WTC11 (cell line): Measurements from ENCODE around the gene SPATA22. TPM values are rescaled to one million over a fixed set of nuclear protein-coding genes. Genes with fewer than 3 reads are reported as not detected.
A peak's percentile ranks its signal among the peaks of the same experiment; 100 is the strongest.

Source experiments
- ATAC-seq: fragments of 200-7000 bp; cut with Tn5 transposase; 2 replicates; pipeline ENCODE4 v1.10.0; 2021; ENCODE audit warnings: mild to moderate bottlenecking, moderate library complexity
- CTCF ChIA-PET: fragments of 300-600 bp; sonication (Branson Sonifier 250); formaldehyde crosslinking; loops from one replicate; lab custom pipeline; 2021; ENCODE audit warnings: antibody characterized with exemption; lab: Charles Lee
- POLR2A ChIA-PET: fragments of 350-600 bp; sonication (Branson Sonifier 250); formaldehyde crosslinking; loops from one replicate; lab custom pipeline; 2021; ENCODE audit warnings: antibody characterized with exemption; lab: Charles Lee
- DNase-seq: peaks from one replicate; pipeline ENCODE4 v3.0.0; 2021; ENCODE audit warnings: low spot score
- H3K27ac Mint-ChIP-seq: 2 replicates; pipeline ENCODE4 v1.8.0; 2021; ENCODE audit warnings: mixed read lengths
- H3K27me3 Mint-ChIP-seq: 2 replicates; pipeline ENCODE4 v1.8.0; 2021; ENCODE audit warnings: low read depth, mild to moderate bottlenecking, moderate library complexity, mixed read lengths
- H3K36me3 Mint-ChIP-seq: 2 replicates; pipeline ENCODE4 v1.8.0; 2021; ENCODE audit warnings: mixed read lengths
- H3K4me1 Mint-ChIP-seq: 2 replicates; pipeline ENCODE4 v1.8.0; 2022; ENCODE audit warnings: mixed read lengths
- H3K4me3 Mint-ChIP-seq: 2 replicates; pipeline ENCODE4 v1.8.0; 2021; ENCODE audit warnings: mild to moderate bottlenecking, moderate library complexity, mixed read lengths
- H3K9me3 Mint-ChIP-seq: 2 replicates; pipeline ENCODE4 v1.8.0; 2021; ENCODE audit warnings: mixed read lengths
- CREB1 ChIP-seq: sonication (generic); formaldehyde crosslinking; IDR thresholded peaks from 2 replicates; pipeline ENCODE4 v1.8.0; 2023; ENCODE audit warnings: mild to moderate bottlenecking, missing genetic modification reagents
- ETV6 ChIP-seq: sonication (generic); formaldehyde crosslinking; IDR thresholded peaks from 2 replicates; pipeline ENCODE4 v1.8.1; 2022; ENCODE audit warnings: mild to moderate bottlenecking, missing genetic modification reagents
- FOXP1 ChIP-seq: sonication (generic); formaldehyde crosslinking; IDR thresholded peaks from 2 replicates; pipeline ENCODE4 v1.8.0; 2022; ENCODE audit warnings: missing genetic modification reagents, mild to moderate bottlenecking, moderate library complexity, borderline replicate concordance
- GTF2I ChIP-seq: fragments of 250-450 bp; sonication (Bioruptor Pico); conservative IDR thresholded peaks from 2 replicates; pipeline ENCODE4 v1.4.0; 2021; ENCODE audit warnings: mild to moderate bottlenecking
- MXD4 ChIP-seq: fragments of 250-450 bp; sonication (Bioruptor Pico); IDR thresholded peaks from 2 replicates; pipeline ENCODE4 v1.8.0; 2021; ENCODE audit warnings: mild to moderate bottlenecking, moderate library complexity, borderline replicate concordance
- MYBL2 ChIP-seq: sonication (generic); formaldehyde crosslinking; IDR thresholded peaks from 2 replicates; pipeline ENCODE4 v1.8.1; 2023; ENCODE audit warnings: mild to moderate bottlenecking, moderate library complexity, missing genetic modification reagents
- NFATC4 ChIP-seq: fragments of 250-450 bp; sonication (Bioruptor Pico); IDR thresholded peaks from 2 replicates; pipeline ENCODE4 v1.9.0; 2021; ENCODE audit warnings: mild to moderate bottlenecking
- NR3C1 ChIP-seq: sonication (generic); formaldehyde crosslinking; conservative IDR thresholded peaks from 2 replicates; pipeline ENCODE4 v1.8.1; 2023; ENCODE audit warnings: low read depth, mild to moderate bottlenecking, missing genetic modification reagents
- RELA ChIP-seq: sonication (generic); formaldehyde crosslinking; IDR thresholded peaks from 2 replicates; pipeline ENCODE4 v1.8.1; 2022; ENCODE audit warnings: missing genetic modification reagents, mild to moderate bottlenecking, borderline replicate concordance
- TCF7 ChIP-seq: sonication (generic); formaldehyde crosslinking; IDR thresholded peaks from 2 replicates; pipeline ENCODE4 v1.8.0; 2022; ENCODE audit warnings: mild to moderate bottlenecking, low read depth, missing genetic modification reagents, moderate library complexity
- ZBTB21 ChIP-seq: sonication (generic); formaldehyde crosslinking; IDR thresholded peaks from 2 replicates; pipeline ENCODE4 v1.8.1; 2023; ENCODE audit warnings: mild to moderate bottlenecking, missing genetic modification reagents, borderline replicate concordance
- ZNF121 ChIP-seq: sonication (generic); formaldehyde crosslinking; IDR thresholded peaks from 2 replicates; pipeline ENCODE4 v1.8.0; 2023; ENCODE audit warnings: missing genetic modification reagents
- ZNF232 ChIP-seq: sonication (generic); formaldehyde crosslinking; IDR thresholded peaks from 2 replicates; pipeline ENCODE4 v1.8.0; 2022; ENCODE audit warnings: mild to moderate bottlenecking, missing genetic modification reagents
- ZNF263 ChIP-seq: sonication (generic); formaldehyde crosslinking; IDR thresholded peaks from 2 replicates; pipeline ENCODE4 v1.8.1; 2022; ENCODE audit warnings: low read depth, mild to moderate bottlenecking, moderate library complexity, missing genetic modification reagents
- ZNF671 ChIP-seq: fragments of 250-450 bp; sonication (Bioruptor Pico); IDR thresholded peaks from 2 replicates; pipeline ENCODE4 v1.8.0; 2021; ENCODE audit warnings: mild to moderate bottlenecking
- total RNA-seq: library from RNA; stranded (reverse); gene quantifications from 3 replicates; pipeline ENCODE4 v1.2.3, GENCODE V29; 2021
- TF ChIP-seq, protein P1 (sequence below): sonication (generic); formaldehyde crosslinking; IDR thresholded peaks from 2 replicates; pipeline ENCODE4 v1.8.0; 2022; ENCODE audit warnings: mild to moderate bottlenecking, missing genetic modification reagents
- TF ChIP-seq, protein P2 (sequence below): sonication (generic); formaldehyde crosslinking; IDR thresholded peaks from 2 replicates; pipeline ENCODE4 v1.8.0; 2023; ENCODE audit warnings: missing genetic modification reagents, mild to moderate bottlenecking, borderline replicate concordance
- TF ChIP-seq, protein P3 (sequence below): sonication (generic); formaldehyde crosslinking; IDR thresholded peaks from 2 replicates; pipeline ENCODE4 v1.8.1; 2022; ENCODE audit warnings: mild to moderate bottlenecking, moderate library complexity, missing genetic modification reagents
- TF ChIP-seq, protein P4 (sequence below): sonication (generic); formaldehyde crosslinking; conservative IDR thresholded peaks from 2 replicates; pipeline ENCODE4 v1.8.1; 2022; ENCODE audit warnings: mild to moderate bottlenecking, missing genetic modification reagents

The SPATA22 gene
- total RNA-seq, 1 experiment from 2014 or later = not detected

DNA sequence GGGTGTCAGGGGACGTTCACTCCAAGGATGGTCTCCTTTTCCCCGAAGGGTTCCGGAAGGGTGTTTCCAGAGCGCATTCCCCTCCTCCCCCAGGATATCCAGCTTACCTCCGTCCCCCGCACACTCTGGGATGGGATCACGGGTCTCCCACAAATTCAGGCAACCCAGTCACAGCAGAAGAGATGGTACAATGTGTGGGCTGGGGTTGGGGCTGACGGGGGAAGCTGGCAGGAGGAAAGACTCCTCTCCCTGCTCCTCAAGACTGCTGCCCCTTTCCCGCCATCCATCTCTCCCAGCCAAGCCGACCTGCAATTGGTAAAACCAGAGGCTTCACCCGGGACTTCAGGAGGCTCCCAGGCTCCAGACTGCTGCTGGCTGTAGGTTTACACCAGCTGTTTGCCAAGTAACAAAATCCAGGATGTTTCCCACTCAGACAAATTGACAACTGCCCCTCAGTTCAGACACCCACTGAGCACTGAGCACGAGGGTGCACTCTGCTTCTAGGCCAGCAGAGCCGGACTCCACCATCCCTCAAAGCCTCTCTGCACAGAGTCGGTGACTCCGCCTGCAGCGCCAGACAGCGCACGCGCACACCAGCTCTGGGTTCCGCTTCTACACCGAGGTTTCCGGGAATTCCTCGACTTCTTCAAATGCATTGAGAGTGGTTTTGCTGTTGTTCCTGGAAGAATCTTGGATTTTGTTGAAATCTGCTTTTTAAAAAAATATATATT is 41.9 kb upstream of the SPATA22 start:
- POLR2A ChIA-PET = no interaction called here
- peak; percentile 27 for ATAC-seq
- H3K4me1 Mint-ChIP-seq = peaks cover 45% of the 10 kb centered on the region
- peak; percentile 54; the same call in 1 of the 2 replicates for TF ChIP-seq ZNF121 (CRISPR knock-in tag)
- TF ChIP-seq MYBL2 (CRISPR knock-in tag) = no peak
- peaks cover 20% of the 10 kb centered on the region for H3K27me3 Mint-ChIP-seq
- H3K36me3 Mint-ChIP-seq = peaks cover 3% of the 10 kb centered on the region; the same call in 1 of the 2 replicates
- H3K27ac Mint-ChIP-seq = no peak overlapping the region
- H3K9me3 Mint-ChIP-seq = peaks cover 9% of the 10 kb centered on the region
- no peak for DNase-seq
- no peak overlapping the region for H3K4me3 Mint-ChIP-seq
- CTCF ChIA-PET = interaction anchor here (0.6 to 1.8 kb wide), 3 partner anchors 23 to 226 kb away, joined by 3 to 5 read pairs (median 5); no protein-coding TSS in a partner anchor

DNA sequence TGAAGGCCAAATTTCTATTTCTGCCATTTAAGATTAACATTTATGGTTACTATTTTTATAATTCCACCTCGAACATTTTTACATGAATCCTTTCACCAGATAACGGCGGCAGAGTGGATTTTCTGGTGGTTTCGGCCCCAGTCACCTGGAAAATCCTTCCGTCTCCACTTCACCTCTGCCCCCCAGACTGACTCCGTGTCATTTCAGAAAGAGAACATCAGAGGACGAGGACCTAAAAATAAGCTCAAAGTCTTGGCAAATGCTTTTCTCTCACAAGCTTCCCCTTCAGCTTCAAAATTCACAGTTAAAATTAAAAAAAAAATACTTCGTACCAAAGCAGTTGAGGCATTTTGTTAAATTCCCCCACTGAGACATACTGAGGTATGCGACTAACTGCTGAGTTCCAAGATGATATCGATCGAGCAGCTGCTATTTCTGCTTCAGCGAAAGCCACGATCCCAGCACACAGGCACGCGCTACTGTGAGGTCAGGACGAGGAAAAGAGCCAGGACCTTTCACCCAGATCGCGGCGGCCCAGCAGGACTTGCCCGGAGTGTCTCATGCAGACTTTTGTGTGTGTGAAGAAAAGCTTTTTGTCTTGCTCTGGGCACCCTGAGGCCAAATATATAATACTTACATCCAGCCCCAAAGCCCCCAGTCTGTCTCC is 41.0 kb upstream of the SPATA22 start:
- Mint-ChIP-seq H3K27ac (no peak overlapping the region), H3K27me3 (peaks cover 20% of the 10 kb centered on the region), H3K36me3 (peaks cover 3% of the 10 kb centered on the region; the same call in 1 of the 2 replicates), H3K4me1 (peaks cover 45% of the 10 kb centered on the region), H3K4me3 (no peak overlapping the region), H3K9me3 (peaks cover 4% of the 10 kb centered on the region)
- TF ChIP-seq ETV6 (CRISPR knock-in tag) = no peak
- no peak for TF ChIP-seq ZNF121 (CRISPR knock-in tag)
- TF ChIP-seq ZNF232 (CRISPR knock-in tag) = no peak
- TF ChIP-seq ZNF263 (CRISPR knock-in tag) = no peak
- no peak for TF ChIP-seq NFATC4 (CRISPR knock-in tag)
- no peak for TF ChIP-seq MXD4 (CRISPR knock-in tag)
- TF ChIP-seq CREB1 = no peak
- TF ChIP-seq, protein P1, sequence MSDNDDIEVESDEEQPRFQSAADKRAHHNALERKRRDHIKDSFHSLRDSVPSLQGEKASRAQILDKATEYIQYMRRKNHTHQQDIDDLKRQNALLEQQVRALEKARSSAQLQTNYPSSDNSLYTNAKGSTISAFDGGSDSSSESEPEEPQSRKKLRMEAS (CRISPR knock-in tag) = 0 out of 2 replicates have a peak, but pooled peaks have one; percentile 56
- no peak for TF ChIP-seq TCF7
- 0 out of 2 replicates have a peak, but pooled peaks have one; percentile 28 for TF ChIP-seq ZBTB21 (CRISPR knock-in tag)
- TF ChIP-seq NR3C1 (CRISPR knock-in tag) = no peak
- no peak for TF ChIP-seq RELA (CRISPR knock-in tag)
- TF ChIP-seq, protein P2, sequence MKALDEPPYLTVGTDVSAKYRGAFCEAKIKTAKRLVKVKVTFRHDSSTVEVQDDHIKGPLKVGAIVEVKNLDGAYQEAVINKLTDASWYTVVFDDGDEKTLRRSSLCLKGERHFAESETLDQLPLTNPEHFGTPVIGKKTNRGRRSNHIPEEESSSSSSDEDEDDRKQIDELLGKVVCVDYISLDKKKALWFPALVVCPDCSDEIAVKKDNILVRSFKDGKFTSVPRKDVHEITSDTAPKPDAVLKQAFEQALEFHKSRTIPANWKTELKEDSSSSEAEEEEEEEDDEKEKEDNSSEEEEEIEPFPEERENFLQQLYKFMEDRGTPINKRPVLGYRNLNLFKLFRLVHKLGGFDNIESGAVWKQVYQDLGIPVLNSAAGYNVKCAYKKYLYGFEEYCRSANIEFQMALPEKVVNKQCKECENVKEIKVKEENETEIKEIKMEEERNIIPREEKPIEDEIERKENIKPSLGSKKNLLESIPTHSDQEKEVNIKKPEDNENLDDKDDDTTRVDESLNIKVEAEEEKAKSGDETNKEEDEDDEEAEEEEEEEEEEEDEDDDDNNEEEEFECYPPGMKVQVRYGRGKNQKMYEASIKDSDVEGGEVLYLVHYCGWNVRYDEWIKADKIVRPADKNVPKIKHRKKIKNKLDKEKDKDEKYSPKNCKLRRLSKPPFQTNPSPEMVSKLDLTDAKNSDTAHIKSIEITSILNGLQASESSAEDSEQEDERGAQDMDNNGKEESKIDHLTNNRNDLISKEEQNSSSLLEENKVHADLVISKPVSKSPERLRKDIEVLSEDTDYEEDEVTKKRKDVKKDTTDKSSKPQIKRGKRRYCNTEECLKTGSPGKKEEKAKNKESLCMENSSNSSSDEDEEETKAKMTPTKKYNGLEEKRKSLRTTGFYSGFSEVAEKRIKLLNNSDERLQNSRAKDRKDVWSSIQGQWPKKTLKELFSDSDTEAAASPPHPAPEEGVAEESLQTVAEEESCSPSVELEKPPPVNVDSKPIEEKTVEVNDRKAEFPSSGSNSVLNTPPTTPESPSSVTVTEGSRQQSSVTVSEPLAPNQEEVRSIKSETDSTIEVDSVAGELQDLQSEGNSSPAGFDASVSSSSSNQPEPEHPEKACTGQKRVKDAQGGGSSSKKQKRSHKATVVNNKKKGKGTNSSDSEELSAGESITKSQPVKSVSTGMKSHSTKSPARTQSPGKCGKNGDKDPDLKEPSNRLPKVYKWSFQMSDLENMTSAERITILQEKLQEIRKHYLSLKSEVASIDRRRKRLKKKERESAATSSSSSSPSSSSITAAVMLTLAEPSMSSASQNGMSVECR (CRISPR knock-in tag) = no peak
- no peak for TF ChIP-seq ZNF671 (CRISPR knock-in tag)
- TF ChIP-seq GTF2I (CRISPR knock-in tag) = no peak
- TF ChIP-seq, protein P3, sequence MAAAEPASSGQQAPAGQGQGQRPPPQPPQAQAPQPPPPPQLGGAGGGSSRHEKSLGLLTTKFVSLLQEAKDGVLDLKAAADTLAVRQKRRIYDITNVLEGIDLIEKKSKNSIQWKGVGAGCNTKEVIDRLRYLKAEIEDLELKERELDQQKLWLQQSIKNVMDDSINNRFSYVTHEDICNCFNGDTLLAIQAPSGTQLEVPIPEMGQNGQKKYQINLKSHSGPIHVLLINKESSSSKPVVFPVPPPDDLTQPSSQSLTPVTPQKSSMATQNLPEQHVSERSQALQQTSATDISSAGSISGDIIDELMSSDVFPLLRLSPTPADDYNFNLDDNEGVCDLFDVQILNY (CRISPR knock-in tag) = no peak
- TF ChIP-seq, protein P4, sequence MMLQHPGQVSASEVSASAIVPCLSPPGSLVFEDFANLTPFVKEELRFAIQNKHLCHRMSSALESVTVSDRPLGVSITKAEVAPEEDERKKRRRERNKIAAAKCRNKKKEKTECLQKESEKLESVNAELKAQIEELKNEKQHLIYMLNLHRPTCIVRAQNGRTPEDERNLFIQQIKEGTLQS (CRISPR knock-in tag) = no peak
- no peak for TF ChIP-seq FOXP1 (CRISPR knock-in tag)
- ChIA-PET CTCF (interaction anchor here (0.6 to 1.8 kb wide), 6 partner anchors 22 to 686 kb away, joined by 3 to 7 read pairs (median 4); no protein-coding TSS in a partner anchor), POLR2A (no interaction called here)
- ATAC-seq (peak; percentile 66), DNase-seq (peak; percentile 37)
